Measurements from ENCODE around the gene ZMYM3. TPM values are rescaled to one million over a fixed set of nuclear protein-coding genes. Genes with fewer than 3 reads are reported as not detected.
A peak's percentile ranks its signal among the peaks of the same experiment; 100 is the strongest.

ZMYM3 gene
- total RNA-seq, 1 donor from 2014 or later: 8.5 TPM

DNA sequence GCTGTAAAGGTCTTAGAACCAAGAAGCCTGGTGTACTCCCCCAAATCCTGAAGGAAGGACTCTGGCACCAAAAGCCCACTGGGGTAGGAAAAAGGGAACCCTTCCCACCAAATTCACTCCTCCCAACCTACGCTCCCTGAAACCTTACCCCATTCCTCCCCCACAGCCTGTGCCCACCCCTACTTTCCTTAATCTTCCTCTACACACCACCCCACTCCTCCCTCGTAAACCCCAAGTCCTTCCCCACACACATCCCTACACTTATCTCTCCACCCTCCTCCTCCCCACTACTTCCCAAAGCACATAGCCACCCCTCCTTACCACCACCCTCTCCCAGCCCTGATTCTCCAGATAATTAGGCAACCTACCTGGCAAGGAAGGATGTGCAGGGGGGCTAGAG, 1.7 kb downstream of the ZMYM3 start:
- ATAC-seq: no peak

DNA sequence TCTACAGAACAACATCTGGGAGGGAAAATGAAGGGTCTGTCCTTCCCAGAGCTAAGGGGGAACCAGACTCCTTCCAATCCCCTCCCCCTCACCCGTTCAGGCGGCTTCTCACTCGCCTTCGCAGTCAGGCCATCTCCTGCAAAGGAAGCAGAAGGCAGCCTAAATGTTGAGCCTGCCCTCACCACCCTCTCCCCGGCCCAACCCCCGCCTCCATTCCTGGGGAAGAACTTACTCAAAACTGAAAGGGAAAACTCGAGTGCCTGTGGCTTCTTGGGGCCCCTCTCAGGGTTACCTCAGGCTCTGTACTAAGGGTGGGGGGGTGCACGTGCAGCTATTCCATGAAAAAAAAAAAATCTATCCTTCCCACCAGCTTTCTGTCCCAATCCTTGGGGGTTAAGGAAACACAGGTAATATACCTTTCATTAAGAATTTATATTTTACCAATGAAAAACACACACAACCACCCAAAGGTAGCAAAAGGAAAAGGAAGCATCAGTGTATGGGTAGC, 2.4 kb downstream of the ZMYM3 start:
- no peak for ATAC-seq

DNA sequence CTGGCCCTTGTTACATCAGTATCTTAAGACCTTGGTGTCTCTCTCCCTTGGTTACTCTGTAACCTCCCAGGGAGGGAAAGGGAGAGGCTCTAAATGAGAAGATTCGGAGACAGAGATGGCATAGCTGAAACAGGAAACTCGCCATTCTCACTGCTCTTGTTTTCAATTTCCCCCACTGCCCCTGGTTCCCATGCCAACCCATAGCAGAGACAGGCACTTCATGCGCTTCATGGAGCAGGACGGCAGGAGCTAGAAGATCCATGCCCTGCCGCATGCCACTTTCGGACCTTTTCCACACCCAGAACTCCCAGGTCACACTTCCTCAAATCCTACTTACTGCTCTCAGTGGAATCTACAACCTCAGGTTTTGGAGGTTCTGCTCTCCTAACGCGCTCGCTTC, 3.1 kb downstream of the ZMYM3 start:
- ATAC-seq: no peak

DNA sequence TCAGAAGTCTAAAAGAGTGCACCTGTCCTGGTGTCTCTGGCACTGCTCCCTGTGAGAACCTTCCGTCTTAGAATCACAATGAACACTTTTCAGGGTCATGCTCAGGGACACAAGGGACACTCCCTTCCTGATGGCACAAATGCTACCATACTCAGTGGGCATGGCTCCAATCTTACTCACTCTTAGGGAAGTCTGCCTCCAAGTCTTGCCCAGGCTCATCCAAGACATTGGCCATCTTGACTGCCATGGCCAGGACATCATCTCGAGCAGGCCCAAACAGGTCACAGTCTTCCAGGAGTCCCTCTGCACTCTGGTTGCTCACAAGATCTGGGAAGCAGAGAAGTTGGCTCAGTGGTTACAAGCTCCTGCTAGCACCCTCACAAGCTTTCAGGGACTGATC, 8.8 kb downstream of the ZMYM3 start:
- ATAC-seq: peak; percentile 85

DNA sequence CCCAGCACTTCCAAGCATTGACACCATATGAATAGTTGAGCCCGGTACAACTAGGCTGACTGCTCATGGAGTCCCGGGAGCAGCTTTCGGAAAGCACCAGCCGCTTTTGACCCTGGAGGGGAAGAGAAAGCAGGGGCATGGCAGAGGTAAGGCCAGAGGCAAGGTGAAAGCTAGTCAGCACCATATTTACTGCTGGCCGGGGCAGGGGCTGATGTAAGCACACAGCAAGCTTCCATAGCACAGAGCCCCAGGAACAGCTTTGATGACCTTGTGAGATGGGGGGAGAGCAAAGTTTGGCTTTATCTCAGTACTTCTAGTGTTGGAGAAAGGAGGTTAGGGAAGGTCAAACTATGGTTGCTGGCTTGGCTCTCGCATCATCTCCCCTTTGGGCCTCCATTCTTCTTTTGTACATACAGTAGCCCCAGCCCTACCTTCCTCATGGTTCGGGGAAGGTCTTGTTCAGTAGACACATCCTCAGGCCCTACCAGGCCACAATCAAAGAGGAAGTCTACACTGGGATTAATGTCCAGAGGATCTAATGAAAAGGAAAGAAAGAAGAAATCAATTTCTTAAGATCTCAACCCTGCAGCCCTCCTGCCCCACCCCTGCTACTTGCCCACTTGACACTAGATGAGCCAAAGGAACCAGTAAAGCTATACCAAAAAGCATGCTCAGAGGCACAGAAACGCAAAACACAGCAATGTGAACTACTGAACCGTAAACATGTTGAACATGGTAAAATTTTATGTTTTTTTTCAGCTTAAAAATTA, 9.4 kb downstream of the ZMYM3 start:
- no peak for ATAC-seq

DNA sequence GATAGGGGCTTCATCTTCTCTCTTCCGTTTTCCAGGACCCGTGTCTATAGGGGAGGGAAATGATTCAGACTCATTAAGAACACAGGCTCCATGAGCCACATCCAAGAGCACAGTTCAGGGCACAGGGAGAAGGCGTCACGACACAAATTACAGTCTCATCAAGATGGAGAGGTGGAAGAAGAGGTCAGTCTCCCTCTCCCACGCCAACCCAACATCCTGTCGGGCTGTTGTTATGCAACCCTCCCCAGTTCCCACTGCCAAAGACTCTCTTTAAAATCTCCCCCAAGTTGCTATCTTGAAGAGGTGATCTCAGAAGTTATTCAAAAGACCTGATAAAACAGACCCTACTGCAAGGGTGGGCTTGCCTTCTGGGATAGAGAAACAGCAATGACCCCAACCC, 12.6 kb downstream of the ZMYM3 start:
- no peak for ATAC-seq

DNA sequence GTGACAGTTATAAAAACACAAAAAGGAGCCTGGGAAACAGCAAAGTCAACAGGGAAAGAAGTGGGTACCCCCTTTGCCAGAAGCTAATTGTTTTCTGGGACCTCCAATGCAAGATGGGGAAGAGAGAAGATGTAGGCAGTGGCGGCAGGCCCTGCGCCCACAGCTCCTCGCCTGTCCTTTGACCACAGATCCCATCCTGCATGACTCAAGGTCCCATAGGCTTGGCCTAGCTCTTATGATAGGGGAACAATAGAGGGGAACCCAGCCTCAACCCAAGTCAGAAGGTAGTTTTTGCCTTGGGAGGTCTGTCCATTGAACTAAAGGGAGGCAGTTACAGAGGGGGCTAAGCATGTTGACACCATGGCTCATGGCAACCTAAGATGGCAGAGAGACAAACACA, 14.2 kb downstream of the ZMYM3 start:
- no peak for ATAC-seq

DNA sequence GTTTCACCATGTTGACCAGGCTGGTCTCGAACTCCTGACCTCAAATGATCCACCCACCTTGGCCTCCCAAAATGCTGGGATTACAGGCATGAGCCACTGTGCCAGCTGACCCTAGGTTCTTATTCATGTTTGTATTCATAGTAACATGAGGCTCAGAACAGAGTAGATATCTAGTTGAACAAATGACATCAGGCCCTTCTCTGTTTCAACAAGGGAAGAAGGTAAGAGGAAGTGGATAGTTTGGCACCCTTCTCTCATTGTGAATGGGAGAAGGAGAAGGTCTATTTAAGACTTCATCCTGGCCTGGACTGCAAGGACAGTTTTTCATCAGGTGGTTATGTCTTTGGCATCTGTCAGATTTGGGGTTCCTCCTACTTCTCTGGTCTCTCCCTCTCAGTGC, 17.1 kb downstream of the ZMYM3 start:
- ATAC-seq: no peak

DNA sequence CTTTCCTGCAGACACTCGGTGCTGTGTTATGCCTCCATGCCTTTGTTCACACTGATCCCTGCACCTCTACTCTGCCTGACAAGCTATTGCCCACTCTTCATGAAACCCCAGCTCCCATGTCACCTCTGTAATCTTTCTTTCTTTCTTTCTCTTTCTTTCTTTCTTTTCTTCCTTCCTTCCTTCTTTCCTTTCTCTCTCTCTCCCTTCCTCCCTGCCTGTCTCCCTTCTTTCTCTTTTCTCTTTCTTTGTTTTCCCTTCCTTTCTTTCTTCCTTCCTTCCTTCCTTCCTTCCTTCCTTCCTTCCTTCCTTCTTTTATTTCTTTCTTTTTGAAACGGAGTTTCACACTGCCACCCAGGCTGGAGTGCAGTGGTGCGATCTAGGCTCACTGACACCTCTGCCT, 18.5 kb downstream of the ZMYM3 start:
- no peak for ATAC-seq

DNA sequence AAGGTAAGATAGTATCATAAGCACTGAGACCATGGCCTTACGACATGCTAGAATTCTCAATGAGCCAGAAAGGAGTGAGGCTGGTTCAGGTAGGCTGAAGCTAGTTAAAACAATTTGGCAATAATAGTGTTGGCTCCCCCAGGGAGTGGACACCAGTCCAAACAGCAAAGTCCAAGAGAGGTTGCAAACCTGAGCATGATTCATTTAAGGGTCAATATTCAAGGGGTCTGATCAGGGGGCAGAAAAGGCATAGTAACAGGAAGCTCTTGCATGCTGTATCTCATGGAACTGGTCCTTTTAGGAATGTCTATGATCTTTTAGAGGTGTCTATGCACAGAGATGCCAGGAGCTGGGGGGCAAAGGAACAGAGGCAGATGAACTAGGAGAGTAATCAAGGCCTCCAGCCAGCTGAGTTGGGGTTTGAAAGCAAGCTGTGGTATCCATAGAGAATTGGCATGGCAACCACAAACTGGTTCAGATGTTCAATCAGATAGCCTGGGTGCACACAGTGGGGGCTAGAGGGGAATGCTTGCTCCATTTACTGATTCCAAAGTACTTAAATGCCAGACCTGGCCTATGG, 25.8 kb downstream of the ZMYM3 start:
- ATAC-seq: no peak

DNA sequence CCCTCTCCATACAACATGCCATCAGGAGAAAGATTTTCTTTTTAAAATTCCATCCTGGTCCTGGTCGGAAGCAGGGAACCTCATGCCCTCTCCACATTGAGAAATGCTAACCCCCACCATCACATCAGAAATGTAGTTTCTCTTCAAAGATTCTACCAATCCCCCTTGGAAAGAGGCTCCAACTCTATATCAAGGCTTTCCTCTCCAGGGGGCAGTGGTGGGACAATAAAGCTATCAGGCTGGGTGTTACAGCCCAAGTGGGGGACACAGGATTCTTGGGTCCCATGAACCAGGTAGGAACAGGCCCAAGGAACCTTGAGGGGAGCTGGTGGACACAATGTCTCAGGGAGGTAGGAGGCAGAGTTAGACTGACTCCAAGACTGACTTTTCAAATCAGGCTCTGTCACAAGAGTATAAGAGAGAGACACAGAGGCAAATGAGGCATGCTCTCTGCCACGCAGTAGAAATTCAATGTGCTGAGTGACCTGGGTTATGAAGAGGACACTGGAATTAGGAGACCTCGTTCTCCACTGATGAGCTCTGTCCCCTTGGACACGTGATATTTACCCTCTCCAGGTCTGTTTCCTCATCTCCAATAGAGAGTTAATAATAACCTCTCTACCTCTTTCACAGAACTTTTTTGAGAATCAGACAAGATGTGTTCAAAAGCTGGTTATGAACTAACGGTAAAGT, 26.4 kb downstream of the ZMYM3 start:
- no peak for ATAC-seq

DNA sequence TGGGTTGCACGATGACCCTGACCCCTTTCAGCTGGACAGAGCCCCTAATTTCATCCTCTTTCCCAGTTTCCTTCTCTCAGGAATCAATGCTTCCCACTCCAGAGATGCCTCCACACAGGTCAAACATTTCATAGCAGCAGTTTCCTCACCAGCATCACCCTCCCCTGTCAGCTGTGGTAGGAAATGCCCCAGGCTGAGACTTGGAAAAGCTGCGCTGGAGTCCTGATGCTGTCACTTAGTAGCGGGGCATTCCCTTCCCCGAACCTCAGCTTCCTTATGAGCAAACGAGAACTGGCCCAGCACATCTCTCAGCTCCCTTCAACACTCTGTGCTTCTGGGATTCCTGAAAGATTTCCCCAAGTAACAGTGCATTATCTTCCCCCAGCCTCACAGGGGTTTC, 28.3 kb downstream of the ZMYM3 start:
- ATAC-seq: no peak

DNA sequence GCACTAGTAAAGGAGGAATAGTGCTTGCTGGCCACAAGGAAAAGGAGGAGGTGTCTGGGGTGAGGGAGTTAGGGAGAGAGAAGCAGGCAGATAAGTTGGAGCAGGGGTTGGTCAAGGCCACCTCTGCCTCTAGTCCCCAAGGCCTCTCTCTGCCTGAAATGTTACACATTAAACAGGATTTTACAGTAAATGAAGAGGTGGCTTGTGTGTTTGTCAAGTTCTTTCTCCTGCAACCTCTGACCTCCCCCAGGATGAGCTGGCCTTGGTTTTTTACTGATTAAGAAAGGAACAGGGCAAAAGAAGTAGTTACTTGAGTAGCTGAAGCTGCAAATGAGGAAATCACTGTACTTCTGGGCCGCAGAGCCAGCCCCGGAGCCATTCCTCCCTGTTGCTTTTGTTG, 28.9 kb downstream of the ZMYM3 start:
- no peak for ATAC-seq

DNA sequence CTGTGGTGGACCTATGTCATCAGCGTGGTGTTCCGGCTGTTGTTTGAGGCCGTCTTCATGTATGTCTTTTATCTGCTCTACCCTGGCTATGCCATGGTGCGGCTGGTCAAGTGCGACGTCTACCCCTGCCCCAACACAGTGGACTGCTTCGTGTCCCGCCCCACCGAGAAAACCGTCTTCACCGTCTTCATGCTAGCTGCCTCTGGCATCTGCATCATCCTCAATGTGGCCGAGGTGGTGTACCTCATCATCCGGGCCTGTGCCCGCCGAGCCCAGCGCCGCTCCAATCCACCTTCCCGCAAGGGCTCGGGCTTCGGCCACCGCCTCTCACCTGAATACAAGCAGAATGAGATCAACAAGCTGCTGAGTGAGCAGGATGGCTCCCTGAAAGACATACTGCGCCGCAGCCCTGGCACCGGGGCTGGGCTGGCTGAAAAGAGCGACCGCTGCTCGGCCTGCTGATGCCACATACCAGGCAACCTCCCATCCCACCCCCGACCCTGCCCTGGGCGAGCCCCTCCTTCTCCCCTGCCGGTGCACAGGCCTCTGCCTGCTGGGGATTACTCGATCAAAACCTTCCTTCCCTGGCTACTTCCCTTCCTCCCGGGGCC, 29.7 kb downstream of the ZMYM3 start:
- peak; percentile 25 for ATAC-seq

DNA sequence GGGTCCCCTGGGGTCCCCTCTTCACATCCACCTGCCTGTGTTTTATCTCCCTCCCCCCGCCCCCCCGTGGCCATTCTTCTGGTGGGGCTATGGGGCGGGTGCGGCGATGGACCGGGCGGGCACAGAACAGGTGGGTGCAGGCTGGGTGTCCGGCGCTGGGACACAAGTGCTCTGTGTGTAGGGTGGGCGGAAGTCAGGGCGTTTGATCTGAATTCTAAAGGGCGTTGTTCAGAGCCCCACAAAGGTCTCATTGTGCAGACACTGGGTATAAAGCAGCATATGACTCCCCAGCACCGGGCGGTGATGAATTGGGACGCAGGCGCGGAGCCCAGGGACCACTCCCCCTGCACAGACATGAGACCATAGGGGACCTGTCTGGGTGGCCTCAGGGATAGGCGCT, 31.0 kb downstream of the ZMYM3 start, which contains the start of gene GJB1:
Gene GJB1 (plus strand): TSS at position 296 of the 400 bp plus-strand sequence. CDS start 484 bp downstream, outside the sequence.
- ATAC-seq: no peak

DNA sequence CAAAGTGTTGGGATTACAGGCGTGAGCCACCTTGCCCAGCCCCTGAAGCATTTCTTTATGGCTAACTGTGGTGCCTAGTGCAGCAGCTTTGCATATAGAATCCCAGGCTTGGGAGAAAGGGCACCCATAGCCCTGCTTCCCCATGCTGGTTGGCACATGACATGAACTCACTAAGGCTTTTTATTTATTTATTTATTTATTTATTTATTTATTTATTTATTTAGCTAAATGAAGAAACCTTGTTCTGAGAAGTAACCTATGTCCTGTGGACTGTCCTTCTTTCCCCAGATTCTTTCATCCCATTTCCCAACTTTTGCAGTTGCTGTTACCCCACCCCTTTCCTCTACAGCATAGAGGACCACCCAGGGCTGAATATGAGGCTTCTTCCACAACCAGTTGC, 32.8 kb downstream of the ZMYM3 start:
- ATAC-seq: no peak

DNA sequence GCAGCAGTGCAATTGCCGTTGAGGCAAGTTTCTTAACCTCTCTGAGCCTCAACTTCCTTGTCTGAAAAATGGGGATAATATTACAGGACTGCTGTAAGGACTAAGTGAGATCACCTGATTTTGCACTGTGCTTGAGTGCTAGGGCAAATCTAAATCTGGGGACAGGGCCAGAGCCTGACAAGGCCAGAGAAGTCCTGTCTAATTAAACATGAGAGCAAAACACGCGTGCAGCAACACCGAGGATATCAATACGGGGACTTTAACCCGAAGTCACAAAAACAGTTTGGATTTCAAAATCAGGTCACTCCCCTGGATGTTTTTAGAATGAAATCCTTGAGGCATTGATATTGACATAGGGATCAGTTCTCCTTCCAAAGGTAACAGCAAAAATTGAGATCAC, 36.6 kb downstream of the ZMYM3 start:
- ATAC-seq: no peak

DNA sequence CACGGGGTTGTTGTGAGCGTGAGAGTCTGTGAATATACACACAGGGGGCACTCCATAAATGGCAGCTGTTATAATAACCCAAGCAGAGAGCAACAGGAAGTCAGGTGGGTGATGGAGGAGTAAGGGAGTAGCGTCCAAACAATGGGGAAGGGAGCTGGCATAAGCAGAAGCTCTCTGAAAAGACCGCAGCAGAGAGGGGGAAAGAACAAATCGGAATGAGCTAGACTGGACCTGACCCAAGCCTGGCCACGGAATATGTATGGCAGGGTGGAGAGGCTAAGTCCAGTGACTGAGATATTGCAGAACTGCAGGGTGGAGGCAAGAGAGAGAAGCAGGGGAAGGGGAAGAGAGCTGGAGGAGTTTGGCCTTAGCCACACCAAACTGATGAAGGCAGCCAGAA, 37.5 kb downstream of the ZMYM3 start:
- ATAC-seq: no peak

DNA sequence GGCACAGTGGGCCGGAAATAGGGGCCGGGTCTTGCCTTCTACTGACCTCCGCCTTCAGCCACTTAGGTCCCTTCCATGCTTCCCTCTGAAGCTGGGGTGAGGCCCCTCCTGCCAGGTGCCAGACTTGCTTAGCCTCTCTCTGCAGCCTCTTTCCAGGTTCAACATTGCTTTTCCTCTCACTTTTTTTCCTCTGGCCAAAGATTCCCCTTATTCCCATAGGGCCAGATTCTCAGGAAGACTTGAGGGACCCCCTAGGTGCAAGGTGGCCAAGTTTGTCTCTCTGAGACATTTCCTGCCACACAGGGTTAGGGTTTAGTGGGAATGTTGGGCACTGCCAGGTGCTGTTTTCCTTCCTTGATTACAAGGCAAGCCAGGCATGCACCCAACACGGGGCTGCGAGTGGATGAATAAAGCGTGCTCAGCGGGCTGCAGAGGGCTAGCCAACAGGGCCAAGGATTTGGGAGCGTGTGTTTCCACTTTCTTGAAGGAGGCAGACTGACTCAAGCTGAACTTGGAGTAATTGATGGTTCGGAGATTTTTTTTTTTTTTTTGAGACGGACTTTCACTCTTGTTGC, 38.5 kb downstream of the ZMYM3 start:
- ATAC-seq: no peak

DNA sequence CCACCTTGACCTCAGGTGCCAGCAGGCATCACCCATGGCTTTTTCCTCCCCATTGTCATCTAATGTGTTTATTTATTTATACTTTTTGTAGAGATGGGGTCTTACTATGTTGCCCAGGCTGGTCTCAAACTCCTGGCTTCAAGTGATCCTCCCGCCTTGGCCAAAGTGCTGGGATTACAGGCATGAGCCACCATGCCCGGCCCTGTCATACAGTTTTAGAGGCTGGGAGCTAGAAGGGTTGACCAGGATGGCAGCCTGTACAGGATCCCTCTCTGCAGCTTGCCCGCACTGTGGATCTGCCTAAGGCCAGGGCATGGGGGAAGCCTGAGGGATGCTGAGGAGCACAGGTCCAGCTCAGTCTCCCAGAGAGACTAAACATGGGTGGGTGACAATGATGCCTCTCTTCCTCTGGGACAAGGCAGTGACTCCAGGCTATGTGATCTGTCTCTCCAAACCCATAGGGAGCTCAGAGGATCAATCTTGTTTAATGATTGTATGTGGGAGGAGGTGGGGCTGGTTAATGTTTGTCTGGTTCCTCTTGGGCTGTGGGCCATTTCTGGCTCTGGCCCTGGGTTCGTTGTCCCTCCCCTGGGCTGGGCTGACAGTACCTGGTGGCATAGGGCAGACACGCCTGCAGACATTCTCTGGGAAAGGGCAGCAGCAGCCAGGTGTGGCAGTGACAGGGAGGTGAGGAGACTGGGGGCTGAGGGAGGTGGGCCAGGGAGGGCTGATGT, 39.2 kb downstream of the ZMYM3 start:
- ATAC-seq: peak; percentile 42

DNA sequence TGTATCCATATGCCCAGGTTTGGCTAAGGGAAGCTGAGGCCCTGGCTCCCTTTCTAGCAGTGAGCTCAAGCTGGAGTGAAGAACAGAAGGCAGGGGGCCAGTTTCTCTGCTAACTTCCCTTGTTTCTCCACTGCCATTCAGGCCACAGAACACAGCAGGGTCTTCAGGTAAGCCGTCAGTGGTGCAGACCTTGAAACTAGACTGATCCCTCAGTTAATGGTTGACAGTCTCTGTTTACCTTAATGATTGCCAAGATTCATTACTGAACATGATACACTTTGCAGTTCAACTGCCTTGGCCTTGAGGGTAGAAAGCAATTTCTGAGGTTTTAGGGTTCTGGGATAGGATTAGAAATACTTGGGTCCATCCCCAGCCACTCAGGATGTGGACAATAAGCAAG, 39.8 kb downstream of the ZMYM3 start:
- no peak for ATAC-seq

DNA sequence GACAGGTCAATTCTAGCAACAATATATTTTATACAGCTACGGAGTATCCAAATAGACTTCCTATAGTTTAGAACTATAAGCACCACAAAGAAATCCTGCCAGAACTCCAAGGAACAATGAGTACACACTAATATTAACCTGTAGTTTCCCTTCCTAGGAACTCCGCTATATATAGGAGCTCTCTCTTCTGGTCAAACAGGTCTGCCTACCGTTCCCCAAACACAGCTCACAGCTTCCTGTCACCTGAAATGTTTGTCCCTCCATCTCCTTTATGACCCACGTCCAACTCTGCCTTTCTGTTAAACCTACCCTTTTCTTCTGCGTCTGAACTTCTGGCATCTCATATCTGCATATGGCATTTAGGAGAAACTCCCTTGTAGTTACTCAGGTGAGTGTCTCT, 41.4 kb downstream of the ZMYM3 start:
- ATAC-seq: no peak
